Hematopoietic multipotent progenitor cell (in vitro differentiated cells): ENCODE results near the gene POU2F2. TPM values are rescaled to one million over a fixed set of nuclear protein-coding genes. Genes with fewer than 3 reads are reported as not detected.

ENCODE experiments used
- DNase-seq, 3 donors: peaks; one replicate each; pipeline ENCODE4 v3.0.0-alpha.2; 2011 to 2015; ENCODE audit warnings: low read depth in 2 of 3, low spot score in 2 of 3
- total RNA-seq: library from RNA; depleted of rRNA; stranded (reverse); fragments of >200 nt; gene quantifications from one replicate; pipeline ENCODE4 v1.2.3, GENCODE V29; 2012

POU2F2 gene
- total RNA-seq, 1 donor = 5.7 TPM

DNA sequence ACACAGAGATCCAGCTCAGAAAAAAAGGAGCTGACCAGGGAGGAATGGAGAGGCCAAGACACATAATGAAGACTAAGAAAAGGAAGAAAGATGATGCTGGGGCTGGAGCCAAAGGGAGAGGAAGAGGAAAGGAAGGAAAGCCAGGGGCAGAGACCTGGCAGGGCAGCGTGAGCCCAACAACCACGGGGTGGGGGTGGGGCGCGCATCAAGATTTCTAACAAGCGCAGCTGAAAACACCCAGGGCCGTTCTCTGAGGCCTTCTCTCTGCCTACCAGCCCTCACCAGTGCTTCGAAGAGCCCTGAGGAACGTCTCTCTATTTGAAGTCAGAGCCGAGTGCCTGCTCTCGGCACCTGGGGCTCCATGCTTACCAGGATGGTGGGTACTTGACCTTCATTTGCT, 23.6 kb upstream of the POU2F2 start:
- no peak for DNase-seq

DNA sequence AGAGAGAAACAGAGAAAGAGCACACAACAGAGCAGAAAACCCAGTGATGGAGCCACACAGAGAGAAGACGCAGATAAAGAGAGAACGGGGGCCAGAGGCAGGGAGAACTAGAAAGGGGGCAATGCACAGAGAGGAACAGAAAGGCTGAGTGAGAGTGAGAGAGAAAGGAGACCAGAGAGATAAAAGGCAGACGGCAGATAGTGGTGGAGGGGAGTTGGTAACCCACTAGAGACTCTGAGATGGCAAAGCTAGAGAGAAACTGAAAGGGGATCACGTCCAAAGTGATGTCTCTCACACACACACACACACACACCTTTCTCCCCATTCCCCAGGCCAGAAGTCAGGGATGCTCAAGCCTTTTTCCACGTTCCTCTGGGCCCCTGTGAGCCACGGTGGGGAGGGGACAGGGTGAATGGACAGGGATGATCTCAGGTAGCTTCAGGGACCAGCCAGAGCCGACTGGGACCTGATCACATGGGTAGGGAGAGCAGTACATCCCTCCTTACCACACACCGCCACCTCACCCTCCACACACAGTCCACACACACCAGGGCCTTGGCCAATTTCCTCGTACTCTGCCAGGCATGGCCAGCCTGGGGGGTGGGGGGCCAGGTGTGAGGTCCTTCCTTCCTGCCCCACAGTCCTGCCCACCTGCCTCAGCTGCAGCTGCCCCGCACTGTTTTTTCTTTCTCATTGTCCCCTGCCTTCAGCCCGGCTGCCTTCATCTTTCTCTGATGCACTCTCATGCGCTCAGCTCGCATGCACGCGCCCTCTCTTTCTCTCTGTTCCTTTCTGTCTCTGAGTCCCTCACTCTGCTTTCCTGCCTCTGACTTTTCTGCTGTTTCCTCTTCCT, 22.5 kb upstream of the POU2F2 start:
- DNase-seq = no peak

DNA sequence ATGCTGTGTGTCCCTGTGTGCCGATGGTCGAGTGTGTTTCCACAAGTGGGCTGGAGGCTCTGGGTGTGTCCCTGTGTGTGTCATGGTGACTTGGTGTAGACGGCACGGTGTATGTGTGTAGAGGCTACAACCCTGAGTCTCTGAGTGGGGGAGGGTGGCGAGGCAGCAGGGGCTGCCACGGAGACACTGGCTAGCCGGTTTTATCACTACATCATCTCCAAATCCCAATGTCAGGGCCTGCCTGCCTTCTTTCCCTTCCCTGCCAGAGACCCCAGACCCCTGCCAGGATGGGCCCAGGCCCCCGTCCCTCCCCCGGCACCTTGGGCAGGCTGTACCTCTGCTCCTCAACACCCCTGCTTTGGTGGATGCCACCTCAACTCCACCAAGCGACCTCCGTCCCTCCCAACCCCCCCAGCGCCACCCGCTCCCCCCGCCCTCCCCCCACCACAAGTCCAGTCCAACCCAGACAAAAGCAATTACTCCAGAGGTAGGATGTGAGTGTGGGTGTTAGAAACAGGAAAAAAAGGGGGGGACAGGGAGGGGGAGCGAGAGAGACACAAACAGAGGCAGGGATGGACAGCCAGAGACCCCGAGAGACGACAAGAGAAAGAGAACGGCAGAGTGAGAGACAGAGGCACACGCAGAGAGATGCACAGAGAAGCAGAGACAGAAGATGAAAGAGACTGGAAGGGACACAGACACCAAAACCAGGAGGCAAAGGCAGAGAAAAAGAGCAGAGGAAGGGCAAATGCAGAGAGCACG, 21.6 kb upstream of the POU2F2 start:
- no peak for DNase-seq

DNA sequence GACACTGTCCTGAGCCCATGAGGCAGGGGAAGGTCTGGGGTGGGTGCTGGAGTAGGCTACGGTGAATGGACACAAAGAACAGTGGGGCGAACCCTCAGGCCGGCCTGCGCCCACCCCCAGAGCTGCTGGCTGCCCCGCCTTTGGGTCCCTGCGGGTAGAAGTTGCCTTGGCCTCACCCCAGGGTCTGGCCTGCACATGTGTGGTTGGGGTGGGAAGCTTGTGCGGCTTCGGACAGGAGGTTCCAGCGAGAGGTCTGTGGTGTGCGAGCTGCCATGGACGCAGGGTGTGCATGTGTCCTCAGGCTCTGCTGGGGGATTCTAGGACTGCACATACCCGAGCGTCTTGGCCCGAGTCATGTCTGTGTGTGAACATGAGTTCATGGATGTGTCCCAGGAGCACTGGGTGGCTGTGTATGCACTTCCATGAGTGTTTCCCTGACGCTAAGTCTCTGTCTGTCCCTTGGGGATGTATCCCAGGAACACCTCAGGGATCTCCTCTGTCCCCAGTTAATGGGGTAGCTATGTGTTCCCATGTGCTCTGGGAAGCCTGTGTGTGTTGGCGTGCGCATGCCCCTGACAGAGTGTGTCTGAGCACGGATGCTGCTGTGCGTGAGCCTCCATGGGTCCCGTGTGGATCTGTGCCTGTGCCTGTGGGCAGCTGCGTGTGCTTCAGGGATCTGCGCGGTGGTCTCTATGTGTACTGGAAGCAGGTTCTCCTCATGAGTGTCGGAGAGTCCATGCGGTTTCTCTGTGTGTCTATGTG, 20.8 kb upstream of the POU2F2 start:
- DNase-seq = no peak

DNA sequence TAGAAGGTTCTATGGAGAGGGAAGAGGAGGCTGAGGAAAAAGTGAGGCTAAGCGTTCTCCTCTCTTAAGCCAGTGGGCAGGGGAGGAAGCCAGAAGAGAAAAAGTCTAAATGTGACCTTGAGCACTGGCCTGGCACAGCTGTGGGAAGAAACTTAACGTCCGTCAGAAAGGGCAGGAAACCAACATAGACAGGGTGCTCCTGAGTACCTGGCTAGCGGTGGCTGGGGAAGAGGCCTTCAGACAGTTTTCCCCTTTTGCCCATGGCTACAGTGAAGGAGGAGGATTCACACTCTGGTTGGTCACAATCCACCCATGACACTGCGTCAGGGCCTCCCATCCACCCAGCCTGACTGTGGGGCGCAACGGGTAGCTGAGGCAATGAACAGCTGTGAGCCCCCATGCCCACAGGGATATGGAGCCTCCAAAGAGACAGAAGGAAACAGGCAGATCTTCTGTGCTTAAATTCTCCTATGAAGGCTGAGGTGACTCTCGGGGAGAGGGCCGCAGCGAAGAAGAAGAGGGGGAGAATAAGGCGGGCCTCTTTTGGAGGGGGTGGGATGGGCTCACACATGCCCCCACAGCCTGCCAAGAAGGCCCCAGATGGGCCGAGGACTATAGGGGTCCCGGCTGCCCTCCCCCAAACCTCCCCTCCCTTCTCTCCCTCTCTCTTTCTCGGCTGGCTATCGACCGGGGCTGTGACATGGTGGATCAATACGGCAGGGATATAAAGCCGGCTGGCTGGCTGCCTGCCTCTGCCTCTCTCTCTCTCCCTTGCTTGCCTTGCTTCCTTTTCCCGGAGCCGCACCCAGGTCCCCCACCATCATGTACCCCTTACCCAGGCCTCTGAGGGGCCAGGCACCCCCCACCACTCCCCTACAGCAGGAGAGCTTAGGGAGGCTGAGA, 19.8 kb upstream of the POU2F2 start:
- DNase-seq = no peak

DNA sequence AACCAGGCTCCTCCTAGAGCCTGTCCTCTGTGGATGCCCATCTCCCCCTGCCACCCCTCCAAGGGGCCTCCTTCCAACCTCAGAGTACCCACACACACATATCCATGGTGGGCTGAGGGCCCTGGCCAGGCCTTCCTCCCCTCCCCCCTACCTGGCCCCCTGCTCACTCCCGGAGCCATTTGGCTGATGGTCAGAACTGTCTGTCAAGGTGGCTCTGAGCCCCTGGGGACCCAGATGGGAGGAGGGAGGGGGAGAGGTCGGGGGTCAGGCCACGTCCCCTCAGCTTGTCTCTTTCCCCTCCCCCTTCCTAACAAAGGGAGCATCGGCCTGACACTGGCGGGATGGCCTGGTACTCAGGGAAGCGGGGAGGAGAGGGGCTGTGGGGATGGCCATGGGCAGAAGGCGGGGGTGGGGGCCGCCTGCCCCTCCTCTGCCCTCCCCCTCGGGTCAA, 18.7 kb upstream of the POU2F2 start:
- DNase-seq = no peak

DNA sequence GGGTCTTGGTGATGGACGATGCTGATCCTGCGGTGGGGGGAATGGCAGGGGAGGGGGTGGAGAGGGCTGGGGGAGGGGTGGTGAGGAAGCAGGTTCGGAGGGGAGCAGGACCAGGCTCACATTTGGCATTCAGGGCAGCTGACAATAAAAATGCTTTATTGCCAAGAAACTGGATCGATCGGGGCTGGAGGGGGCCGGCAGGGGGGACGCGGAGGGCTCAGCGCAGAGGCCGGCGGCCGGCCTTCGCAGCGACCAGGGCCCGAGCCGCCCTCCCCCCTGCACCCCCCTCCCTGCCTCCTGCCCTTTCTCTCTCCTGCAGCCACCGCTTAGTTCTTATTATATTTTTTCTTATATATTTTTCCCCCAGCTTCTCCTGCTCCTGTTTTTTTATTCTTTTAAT, 18.1 kb upstream of the POU2F2 start:
- no peak for DNase-seq

DNA sequence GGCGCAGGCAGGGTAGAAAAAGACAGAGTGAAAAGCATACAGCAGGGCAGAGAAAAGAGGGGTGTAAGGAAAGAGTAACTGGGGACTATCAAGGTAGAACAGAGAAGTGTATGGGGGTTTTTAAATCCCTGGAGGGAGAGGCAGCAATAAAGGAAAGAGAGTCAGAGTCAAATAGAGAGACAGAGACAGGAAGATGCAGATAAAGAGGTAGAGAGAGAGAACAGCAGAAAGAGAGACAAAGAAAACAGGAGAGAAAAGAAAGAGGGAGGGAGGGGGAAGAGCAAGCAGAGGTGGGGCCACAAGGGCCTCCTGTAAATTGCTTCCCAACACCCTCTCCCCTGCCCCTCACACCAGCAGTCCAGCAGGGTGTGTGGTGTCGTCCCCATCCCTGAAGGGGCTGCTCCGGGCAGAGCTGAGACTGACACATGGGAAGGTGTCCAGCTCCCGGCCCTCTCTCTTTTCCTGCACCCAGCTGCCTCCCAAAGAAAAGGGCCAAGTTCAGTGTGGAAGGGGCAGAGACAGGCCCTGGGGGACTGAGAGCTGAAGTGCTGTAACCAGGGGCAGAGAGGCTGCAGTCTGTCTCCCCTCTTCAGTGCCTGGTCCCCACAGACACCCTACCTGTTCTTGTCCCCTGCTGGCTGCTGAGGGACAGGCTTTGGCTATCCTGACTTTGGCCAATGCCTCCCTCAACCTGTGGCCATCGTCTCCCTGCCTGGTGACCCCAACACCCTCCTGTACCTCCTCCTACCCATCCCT, 17.4 kb upstream of the POU2F2 start:
- no peak for DNase-seq

DNA sequence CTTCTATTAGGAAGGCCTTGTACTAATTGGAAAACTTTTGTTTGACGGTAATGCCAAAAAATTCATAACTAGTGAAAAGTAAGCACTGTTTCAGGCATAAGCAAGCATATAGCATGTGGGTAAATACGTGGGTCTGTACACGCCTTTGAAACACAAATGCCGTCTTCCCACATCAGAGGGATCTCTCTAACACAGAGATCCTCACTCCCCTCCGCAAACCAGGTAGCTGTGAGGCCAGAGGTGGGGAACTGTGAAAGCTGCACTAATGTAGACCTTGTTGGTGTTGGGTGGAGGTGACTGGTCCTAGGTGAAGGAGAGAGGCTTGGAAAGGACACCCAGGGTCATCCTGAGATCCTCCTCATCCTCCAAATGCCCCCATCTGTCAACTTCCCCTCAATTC, 16.0 kb upstream of the POU2F2 start:
- DNase-seq = no peak

DNA sequence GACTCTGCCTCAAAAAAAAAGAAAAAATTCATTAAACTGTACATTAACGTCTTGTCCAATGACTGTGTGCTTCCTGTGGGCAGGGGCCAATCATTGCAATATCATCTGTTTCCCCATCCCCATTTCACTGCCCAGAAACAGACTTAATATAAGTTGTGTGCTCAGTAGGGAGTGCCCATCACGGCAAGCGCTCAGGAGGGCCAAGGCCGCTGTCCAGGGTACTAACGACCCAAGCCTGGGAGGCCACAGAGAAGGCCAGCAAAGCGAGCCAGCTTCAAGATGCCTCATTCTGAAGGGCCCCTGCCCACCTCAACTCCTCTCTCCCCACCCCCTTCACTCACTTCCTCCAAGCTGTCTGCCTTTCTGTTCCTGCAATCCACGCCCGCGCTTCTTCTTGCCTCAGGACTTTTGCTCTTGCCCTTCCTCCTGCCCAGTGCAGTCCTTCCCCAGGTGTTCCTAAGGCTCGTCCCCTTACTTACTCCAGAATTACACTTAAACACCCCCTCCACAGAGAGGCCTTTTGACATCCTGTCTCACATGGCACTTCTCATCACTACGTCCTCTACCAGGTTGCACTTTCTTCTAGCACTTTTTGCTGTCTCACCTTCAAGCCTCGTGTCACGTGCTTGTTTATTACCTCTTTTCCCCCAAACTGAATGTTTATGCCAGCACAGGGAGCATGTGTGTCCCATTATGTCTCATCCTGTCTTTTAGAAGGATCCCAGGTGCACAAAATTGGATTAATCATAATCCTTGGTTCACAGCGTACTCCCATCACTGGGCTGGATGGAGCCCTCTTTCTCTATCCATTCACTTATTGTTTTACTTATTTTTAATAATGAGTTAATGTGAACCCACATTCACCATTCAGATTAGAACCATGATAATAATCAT, 11.3 kb upstream of the POU2F2 start:
- peak in 1 of 3 donors; percentile 42 for DNase-seq

DNA sequence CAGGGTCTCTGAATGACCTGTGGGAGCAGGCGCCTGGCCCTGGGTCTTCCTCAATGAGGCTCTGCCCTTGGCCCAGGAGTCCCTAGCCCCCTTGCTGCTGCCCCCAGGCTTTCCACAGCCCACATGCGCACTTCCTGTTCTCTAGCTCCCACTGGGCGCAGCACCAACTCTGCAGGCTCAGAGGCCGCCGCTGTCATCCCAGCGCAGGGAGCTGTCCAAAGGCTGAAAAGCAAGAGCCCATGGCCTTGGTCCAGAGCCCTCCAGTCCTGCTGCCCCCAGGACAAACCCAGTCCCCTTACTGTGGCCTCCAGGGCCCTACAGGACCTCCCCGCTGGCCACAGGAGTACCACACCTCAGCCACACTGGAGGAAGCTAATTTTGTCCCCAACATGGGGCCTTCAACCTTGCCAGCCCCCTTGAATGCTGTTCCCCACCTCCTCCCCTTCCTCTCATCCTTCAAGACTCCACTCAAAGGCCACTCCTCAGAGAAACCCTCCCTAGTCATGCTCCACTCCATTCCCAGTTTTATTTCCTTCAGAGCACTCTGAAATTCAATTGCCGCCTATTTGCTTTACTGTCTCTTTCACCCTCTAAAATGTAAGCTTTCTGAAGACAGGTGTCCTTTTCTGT, 8.0 kb upstream of the POU2F2 start:
- peak in 2 of 3 donors; percentile 81 to 87 for DNase-seq

DNA sequence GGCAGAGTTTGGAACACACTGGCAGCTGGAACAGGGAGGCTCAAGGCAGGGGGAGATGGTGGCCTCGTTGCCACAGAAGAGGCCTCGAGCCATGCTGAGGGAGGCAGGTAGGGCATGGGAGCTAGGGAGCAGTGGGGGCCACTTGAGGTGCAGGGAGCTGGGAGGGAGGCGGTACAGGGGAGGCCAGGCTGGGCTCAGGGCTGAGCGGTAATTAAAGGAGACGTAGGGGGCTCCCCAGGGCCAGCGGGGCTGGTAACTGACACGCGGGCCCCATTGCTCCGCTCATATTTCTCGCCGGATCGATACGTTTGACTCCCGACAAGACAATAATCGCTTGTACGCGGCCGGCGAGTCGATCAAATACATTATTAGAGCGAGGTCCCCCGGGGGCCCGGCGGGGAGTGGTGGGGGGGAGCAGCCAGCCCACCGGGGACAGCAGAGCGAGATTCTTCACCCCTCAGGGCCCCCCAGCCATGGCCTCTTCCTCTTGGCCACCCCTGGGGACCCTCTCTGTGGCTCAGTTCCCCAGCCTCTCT, 2.4 kb upstream of the POU2F2 start:
- DNase-seq = no peak

DNA sequence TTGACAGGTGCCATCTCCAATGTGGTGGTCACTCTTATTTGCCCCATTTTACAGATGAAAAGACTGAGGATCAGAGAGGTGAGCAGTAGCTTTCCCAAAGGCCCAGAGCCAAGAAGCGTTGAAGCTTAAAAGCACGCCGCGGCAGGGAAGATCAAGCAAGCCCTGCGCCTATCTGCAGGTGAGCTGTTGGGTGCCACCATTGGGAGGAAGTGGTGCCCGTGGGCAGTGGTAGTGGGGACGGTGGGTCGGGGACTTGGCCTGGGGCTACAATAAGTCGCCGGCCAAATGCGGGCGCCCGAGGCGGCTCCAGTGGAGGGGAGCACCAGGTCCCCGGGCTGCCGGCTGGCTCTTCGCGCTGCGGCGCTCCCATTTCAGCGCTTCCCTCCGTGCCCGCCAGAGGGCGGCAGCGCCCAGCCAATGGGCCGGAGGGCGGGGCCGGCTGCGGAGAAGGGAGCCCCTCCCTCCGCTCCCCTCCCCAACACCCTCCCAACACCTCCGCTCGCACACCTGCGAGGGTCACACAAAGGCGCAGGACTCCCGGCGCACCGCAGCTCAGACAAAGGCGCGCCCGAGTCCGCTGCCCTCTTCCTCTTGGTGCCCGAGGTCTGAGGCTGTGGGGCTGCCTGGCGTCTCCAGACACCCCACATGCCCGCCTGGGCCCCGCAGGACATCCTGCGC, 744 bp upstream of the POU2F2 start:
- peak; percentile 63 to 80 (median 73) for DNase-seq

DNA sequence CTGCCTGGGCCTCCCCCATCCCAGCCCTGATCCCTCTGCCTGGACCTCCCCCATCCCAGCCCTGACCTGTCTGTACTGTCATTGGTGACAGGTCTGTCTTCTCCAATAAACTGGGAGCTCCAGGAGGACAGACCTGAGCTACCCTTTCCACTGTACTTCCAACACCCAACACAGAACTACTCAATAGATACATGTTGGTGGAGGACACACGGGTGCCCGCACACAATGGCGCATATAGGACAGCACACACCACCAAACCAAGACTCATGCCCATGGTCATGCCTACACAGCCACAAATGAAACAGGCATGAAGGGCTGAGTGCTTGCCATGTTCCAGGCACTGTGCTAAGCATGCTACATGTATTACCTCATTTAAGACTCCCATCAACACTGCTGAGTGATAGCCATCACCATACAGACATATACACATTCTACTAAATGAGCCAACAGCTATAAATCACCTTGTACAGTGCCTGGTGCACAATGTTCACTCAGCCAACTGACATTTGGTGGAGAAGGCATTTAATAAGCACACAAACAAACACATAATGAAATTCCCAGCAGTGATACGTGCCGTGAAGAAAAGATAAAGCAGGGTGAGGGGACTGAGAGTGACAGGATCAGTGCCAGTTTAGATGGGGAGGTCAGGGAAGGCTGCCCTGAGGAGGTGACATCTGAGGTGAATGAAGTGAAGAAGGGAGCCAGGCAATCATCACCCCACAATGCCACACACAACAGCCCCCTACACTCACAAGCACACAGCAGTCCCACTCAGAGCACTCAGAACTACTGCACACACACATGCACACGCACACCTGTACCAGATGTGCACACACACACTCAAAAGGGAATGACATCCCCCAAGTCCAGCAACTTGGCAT, 857 bp downstream of the POU2F2 start:
- no peak for DNase-seq

DNA sequence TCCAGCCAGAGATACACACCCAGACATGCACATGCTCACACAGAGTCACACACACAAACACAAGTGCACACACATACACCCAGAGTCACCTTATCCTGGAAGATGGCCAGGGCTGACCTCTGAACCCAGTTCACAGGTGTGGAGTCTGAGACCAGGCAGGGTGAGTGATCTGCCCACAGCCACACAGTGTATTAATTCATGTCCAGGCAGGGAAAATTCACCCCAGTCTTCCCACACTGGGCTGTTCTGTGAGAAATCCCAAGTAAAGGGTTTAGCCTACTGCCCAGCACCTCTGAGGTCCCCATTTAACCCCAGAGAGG, 2.0 kb downstream of the POU2F2 start:
- no peak for DNase-seq
